ENCODE data around the gene ACVR1.

Gene ACVR1

DNA sequence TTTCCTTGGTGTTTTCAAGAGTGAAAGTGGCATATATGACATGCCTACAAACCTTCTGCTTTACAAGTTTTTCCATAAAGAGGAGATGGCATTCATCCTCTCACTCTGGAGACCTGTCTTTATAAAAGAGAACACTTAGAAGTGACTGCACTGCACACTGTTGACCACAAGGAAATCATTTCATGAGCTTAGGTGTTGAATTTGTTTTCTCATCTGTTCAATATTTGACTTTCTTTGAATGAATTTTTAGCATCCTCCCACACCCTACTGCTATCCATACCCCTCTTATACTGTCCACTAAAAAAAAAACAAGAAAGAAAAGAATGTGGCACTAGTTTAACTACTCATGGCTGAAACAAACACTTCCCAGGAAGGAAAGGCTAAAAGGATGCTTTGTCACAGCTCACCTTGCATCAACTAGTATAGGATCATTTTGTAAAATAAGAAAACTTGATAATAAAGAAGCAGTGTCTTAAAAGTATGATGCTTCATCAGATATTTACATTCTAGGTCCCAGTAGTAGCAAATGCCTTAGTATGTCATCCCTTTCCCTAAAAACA lies 83.0 kb downstream of the ACVR1 start:
- POLR2A ChIA-PET = no interaction called here
- no peak overlapping the region for H3K4me3 ChIP-seq (ENCODE audit: low read depth, low read length)
- peak; percentile 23 for TF ChIP-seq CTCF (IDR thresholded peaks at IDR 0.05; ENCODE audit: insufficient read depth, low read length, missing control alignments)
- DNase-seq (ENCODE audit: low read depth, low spot score) = no peak
- CTCF ChIA-PET = interaction anchor here (0.8 to 2.2 kb wide), 6 partner anchors 9 to 83 kb away, joined by 3 to 7 read pairs (median 4); partner anchors contain the start of gene ACVR1

GRCh38 chr2:157792335-157793052 lies 83.6 kb downstream of the ACVR1 start:
- ChIA-PET CTCF (interaction anchor here (0.8 to 2.2 kb wide), 6 partner anchors 9 to 84 kb away, joined by 3 to 7 read pairs (median 4); partner anchors contain the start of gene ACVR1), POLR2A (no interaction called here)
- H3K4me3 ChIP-seq (ENCODE audit: low read depth, low read length) = no peak overlapping the region
- no peak for TF ChIP-seq CTCF (IDR thresholded peaks at IDR 0.05; ENCODE audit: insufficient read depth, low read length, missing control alignments)
- DNase-seq (ENCODE audit: low read depth, low spot score) = peak; percentile 54

- no peak for TF ChIP-seq CTCF (IDR thresholded peaks at IDR 0.05; ENCODE audit: insufficient read depth, low read length, missing control alignments)
- ChIA-PET POLR2A (no interaction called here), CTCF (interaction anchor here (1.5 kb wide), 1 partner anchor 14 kb away, joined by 4 read pairs; no protein-coding TSS in a partner anchor)
- no peak overlapping the region for H3K4me3 ChIP-seq (ENCODE audit: low read depth, low read length)
- no peak for DNase-seq (ENCODE audit: low read depth, low spot score)
Measured at GRCh38 chr2:157790780-157791179, 85.3 kb downstream of the ACVR1 start.

DNA sequence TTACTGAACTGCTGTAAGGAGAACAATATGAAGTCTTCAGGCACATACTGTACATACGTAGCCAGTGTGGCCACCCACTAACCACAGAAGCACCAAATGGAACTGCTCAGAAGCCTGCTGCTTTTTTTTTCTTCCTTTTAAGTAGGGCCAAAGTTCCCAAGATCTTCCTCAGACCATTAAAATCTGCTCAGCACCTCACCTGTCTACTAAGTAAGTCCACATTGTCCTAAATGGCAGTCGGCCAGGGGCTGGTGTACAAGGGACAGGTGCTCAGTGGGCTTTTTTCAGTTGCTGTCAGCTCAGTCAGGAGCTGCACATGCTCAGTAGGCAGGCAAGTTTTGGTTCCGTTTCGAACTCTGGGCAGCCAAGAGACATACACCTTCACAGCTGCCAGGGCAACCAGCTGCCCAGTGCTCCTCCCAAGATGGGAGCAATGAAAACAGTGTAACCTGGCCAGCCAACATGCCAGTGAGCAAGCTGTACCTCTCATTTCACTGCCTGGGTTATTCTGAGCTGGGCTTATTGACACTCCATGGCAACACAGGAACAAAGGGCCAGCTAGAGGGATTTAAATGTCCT lies 86.1 kb downstream of the ACVR1 start:
- ChIA-PET CTCF (interaction anchor here (1.1 to 1.5 kb wide), 2 partner anchors 14 kb away, joined by 3 to 4 read pairs; no protein-coding TSS in a partner anchor), POLR2A (no interaction called here)
- DNase-seq (ENCODE audit: low read depth, low spot score) = no peak
- no peak overlapping the region for H3K4me3 ChIP-seq (ENCODE audit: low read depth, low read length)
- no peak for TF ChIP-seq CTCF (IDR thresholded peaks at IDR 0.05; ENCODE audit: insufficient read depth, low read length, missing control alignments)

GRCh38 chr2:157789256-157789655 lies 86.9 kb downstream of the ACVR1 start:
- ChIA-PET CTCF (interaction anchor here (1.1 to 2.3 kb wide), 3 partner anchors 10 to 15 kb away, joined by 3 to 8 read pairs (median 4); no protein-coding TSS in a partner anchor), POLR2A (no interaction called here)
- no peak for DNase-seq (ENCODE audit: low read depth, low spot score)
- no peak overlapping the region for H3K4me3 ChIP-seq (ENCODE audit: low read depth, low read length)
- no peak for TF ChIP-seq CTCF (IDR thresholded peaks at IDR 0.05; ENCODE audit: insufficient read depth, low read length, missing control alignments)

DNA sequence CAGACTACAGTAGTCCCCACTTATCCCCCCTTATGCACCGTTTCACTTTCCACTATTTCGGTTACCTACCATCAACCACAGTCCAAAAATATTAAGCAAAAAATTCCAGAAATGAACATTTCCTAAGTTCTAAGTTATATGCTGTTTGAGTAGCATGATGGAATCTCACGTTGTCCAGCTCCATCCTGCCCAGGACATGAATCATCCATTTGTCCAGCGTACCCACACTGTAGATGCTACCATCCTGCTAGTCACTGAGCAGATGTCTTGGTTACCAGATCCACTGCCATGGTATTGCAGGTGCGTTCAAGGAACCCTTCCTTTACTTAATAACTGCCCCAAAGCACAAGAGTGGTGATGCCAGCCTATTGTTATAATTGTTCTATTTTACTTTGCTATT lies 87.9 kb downstream of the ACVR1 start:
- ChIA-PET CTCF (interaction anchor here (0.9 to 2.3 kb wide), 3 partner anchors 9 to 236 kb away, joined by 4 to 8 read pairs (median 6); partner anchors contain the start of gene ACVR1), POLR2A (no interaction called here)
- TF ChIP-seq CTCF (IDR thresholded peaks at IDR 0.05; ENCODE audit: insufficient read depth, low read length, missing control alignments) = no peak
- DNase-seq (ENCODE audit: low read depth, low spot score) = no peak
- no peak overlapping the region for H3K4me3 ChIP-seq (ENCODE audit: low read depth, low read length)
